ENCODE data around the gene TAAR6.
"Not testable (repeated sequence)": the region's sequence is repeated elsewhere in the genome, so short reads cannot be mapped to it uniquely, and the experiment has no call there.

TAAR6 gene, protein sequence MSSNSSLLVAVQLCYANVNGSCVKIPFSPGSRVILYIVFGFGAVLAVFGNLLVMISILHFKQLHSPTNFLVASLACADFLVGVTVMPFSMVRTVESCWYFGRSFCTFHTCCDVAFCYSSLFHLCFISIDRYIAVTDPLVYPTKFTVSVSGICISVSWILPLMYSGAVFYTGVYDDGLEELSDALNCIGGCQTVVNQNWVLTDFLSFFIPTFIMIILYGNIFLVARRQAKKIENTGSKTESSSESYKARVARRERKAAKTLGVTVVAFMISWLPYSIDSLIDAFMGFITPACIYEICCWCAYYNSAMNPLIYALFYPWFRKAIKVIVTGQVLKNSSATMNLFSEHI

DNA sequence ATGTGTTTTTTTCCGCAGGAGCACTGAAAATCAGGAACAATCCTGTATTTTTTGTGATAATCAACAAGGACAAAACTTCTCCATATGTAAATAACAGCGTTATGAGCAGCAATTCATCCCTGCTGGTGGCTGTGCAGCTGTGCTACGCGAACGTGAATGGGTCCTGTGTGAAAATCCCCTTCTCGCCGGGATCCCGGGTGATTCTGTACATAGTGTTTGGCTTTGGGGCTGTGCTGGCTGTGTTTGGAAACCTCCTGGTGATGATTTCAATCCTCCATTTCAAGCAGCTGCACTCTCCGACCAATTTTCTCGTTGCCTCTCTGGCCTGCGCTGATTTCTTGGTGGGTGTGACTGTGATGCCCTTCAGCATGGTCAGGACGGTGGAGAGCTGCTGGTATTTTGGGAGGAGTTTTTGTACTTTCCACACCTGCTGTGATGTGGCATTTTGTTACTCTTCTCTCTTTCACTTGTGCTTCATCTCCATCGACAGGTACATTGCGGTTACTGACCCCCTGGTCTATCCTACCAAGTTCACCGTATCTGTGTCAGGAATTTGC, at the start of gene TAAR6:
TSS of gene TAAR6 (plus strand) at position 102 of the 557 bp plus-strand sequence. CDS start at position 102, 0 bp downstream.
- no peak for DNase-seq (ENCODE audit: low read depth)

DNA sequence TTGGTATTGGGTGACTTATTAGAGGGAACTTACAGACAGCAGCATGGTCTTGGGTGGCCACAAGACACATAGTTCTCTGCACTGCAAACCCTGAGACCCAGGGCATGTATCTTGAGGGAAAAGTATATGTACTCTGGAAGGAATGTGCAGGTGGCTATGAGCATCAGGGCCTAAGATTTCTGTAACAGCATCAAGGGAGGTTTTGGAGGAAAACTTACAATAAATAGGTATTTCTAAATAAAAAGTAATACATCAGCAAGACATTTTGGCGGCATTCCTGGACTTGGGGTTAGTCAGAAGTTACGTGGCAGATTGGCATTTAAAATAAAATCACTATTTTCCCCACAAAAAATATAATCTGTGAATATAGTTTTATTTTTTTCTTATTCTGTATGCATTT, 49.2 kb upstream of the TAAR6 start:
- DNase-seq (ENCODE audit: low read depth): peak; percentile 28

DNA sequence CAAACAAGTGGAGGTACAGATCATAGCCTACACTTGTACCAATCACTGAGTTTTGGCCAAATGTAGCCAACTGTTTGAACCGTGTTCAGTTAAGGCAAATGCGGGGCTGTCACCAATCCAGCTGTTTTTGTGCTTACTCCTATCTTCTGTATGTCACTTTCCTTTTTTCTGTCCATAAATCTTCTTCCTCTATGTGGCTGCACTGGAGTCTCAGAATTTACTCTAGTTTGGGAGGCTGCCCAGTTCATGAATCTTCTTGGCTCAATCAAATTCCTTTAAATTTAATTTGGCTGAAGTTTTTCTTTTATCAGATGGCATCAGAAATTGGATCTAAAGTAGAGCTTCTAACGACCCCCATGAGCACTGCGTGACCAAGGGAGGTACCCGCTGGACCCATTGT, 45.5 kb upstream of the TAAR6 start:
- no peak for DNase-seq (ENCODE audit: low read depth)

DNA sequence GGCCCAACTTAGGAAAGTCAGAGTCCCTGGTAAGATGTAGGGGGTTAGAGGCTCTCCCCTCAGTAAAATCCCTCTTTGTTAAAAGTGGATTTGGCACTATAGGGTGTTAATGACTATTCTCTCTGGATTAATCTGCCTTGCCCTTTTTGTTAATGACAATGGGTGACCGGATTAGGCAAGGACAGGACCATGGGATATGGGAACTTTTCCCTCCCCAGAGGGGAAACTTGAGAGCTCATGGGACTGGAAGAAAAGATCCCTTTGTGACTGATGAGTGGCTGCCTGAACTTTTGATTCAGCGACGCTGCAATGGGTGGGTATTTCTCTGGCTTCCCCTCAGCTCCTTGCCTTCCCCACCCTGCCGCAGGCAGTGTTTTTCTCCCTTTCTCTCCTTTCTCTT, 44.3 kb upstream of the TAAR6 start:
- DNase-seq (ENCODE audit: low read depth): no peak

DNA sequence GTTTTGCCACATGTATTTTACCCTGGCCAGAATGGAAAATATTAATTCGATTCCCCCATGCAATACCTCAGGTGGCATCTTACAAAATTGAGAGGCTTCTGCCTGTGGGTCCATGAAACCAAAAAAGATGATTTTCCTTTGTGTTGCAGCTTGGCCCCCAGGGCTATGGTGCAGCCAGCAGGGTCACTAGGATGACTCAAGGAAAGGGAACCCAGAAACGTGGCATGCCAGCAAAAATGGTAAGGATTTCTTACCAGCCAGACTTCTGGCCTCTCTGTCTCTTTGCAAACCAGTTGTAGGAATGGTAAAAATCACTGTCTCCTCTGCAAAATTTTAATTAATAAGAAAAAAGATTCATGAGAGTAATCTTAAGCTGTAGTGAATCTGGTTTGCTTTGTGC, 43.7 kb upstream of the TAAR6 start:
- no peak for DNase-seq (ENCODE audit: low read depth)

GRCh38 chr6:132527791-132528190, 42.3 kb upstream of the TAAR6 start:
- DNase-seq (ENCODE audit: low read depth): peak; percentile 18

DNA sequence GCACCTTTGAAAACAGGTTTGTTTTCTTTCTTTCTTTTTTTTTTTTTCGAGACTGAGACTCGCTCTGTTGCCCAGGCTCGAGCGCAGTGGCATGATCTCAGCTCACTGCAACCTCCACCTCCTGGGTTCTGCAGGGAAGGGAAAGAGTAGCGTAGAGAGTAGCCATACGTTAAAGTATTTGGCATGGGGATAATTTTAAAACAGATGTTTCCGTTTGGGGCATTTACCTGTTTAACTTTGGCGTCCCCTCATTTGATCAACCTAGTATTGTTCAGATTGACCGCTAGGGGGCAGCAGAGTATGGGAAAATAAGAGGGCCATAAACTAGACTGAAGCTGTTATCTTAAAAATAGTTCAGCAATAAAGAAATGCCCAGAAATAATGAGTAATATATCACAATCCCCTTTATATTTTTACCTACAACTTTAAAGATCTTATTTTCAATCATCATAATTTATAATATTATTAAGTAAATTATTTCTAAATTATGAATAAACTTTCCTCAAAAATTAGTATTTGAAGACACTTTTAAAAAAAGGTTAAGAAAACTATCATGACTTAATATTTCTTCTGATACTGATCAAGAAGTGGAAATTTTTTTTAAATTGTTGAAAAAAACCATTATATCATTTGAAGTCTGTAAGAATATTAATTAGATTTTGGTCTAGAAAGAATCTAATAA, 39.7 kb upstream of the TAAR6 start:
- peak; percentile 22 for DNase-seq (ENCODE audit: low read depth)

GRCh38 chr6:132534546-132534945, 35.6 kb upstream of the TAAR6 start:
- DNase-seq (ENCODE audit: low read depth): not testable (repeated sequence)

GRCh38 chr6:132537145-132537544, 33.0 kb upstream of the TAAR6 start:
- DNase-seq (ENCODE audit: low read depth): no peak

GRCh38 chr6:132537977-132538376, 32.1 kb upstream of the TAAR6 start, which contains the start of gene TAAR9:
TAAR9 (plus strand) TSS chr6:132538277; CDS start chr6:132538290, 13 bp downstream.
- DNase-seq (ENCODE audit: low read depth): no peak

- DNase-seq (ENCODE audit: low read depth): no peak
Measured at GRCh38 chr6:132544826-132545225, 25.3 kb upstream of the TAAR6 start.

- DNase-seq (ENCODE audit: low read depth): no peak
Measured at GRCh38 chr6:132548746-132549463, 21.2 kb upstream of the TAAR6 start.

GRCh38 chr6:132551214-132551613, 18.9 kb upstream of the TAAR6 start:
- DNase-seq (ENCODE audit: low read depth): no peak

GRCh38 chr6:132552372-132552771, 17.8 kb upstream of the TAAR6 start, which contains the start of gene TAAR8:
TAAR8 (plus strand) TSS chr6:132552672; CDS start chr6:132552693, 21 bp downstream.
- DNase-seq (ENCODE audit: low read depth): no peak

- not testable (repeated sequence) for DNase-seq (ENCODE audit: low read depth)
Measured at GRCh38 chr6:132560087-132560486, 10.0 kb upstream of the TAAR6 start.

DNA sequence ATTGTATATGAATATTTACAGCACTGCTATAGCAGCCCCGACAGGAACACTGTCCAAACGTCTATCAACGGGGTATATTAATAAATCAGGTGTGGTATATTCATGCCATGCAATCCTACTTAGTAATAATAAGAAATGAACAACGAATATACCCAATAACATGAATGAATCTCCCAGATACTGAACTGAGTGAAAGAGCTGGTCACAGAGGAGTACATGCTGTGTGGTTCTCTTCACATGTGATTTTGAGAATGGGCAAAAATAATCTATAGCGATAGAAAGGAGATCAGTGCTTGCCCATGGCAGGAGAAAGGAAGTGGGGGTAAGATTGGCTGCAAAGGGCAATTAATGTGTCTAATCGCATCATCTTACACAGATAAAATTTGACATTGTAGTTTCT, 3.7 kb upstream of the TAAR6 start:
- DNase-seq (ENCODE audit: low read depth): no peak

GRCh38 chr6:132567566-132567965, 2.6 kb upstream of the TAAR6 start:
- DNase-seq (ENCODE audit: low read depth): no peak

DNA sequence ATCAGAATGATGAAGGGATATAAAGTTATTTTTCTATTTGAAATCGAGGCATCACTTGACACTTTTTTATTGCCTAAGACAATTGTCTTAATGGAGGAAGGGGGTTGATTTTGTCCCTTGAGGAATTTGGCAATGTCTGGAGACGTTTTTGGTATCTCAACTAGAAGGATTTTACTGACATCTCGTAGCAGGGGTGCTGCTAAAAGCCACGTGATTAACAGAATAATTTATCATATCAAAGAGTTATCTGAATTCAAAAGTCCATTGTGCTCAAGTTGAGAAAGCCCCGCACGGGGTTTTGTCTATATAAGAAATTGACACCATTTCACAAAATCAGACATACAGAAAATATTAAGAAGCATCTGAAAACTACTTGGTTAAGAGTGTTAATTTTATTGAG, 1.5 kb upstream of the TAAR6 start:
- DNase-seq (ENCODE audit: low read depth): no peak

- no peak for DNase-seq (ENCODE audit: low read depth)
Measured at GRCh38 chr6:132569170-132569569, 952 bp upstream of the TAAR6 start.

GRCh38 chr6:132571774-132572173, 1.7 kb downstream of the TAAR6 start:
- no peak for DNase-seq (ENCODE audit: low read depth)

DNA sequence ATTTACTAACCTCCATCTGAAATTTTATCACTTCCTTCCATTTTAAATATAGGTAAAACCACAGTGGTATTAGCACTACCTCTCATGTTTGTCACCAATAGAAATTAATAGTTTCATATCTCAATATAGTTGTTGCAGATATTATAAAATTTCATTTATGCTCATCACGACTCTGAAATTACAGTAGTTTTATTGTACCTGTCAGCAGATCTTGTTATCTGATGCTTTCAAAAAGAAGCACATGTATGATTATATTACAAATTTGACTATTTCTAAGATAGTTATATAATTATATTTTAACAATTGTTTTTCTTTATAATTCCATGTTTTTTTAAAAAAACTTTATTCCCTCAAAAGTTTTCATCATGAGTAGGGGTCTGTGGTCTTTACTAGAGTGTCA, 14.6 kb downstream of the TAAR6 start:
- no peak for DNase-seq (ENCODE audit: low read depth)

GRCh38 chr6:132587424-132587823, 17.3 kb downstream of the TAAR6 start:
- DNase-seq (ENCODE audit: low read depth): no peak

Measured in GM04504 (cell line).